Adipocyte (in vitro differentiated cells): Measurements from ENCODE around the gene ASPHD2.

Experiments
- DNase-seq: peaks from one replicate; pipeline ENCODE4 v3.0.0-alpha.2; 2015; ENCODE audit warnings: low read depth
- H3K27me3 ChIP-seq: replicated peaks from 2 replicates; pipeline ENCODE4 v1.7.0; 2013; ENCODE audit warnings: mild to moderate bottlenecking, low read length, moderate library complexity; ENCODE audit not compliant: control insufficient read depth, insufficient read depth
- H3K36me3 ChIP-seq: 2 replicates; pipeline ENCODE4 v1.7.0; 2013; ENCODE audit warnings: low read length, mild to moderate bottlenecking, moderate library complexity; ENCODE audit not compliant: control insufficient read depth, insufficient read depth, severe bottlenecking
- H3K4me1 ChIP-seq: 2 replicates; pipeline ENCODE4 v1.7.0; 2013; ENCODE audit warnings: mild to moderate bottlenecking, low read length, moderate library complexity; ENCODE audit not compliant: control insufficient read depth, insufficient read depth
- H3K4me3 ChIP-seq: 2 replicates; pipeline ENCODE4 v1.7.0; 2013; ENCODE audit warnings: mild to moderate bottlenecking, low read length, moderate library complexity
- H3K9ac ChIP-seq: 2 replicates; pipeline ENCODE4 v1.7.0; 2013; ENCODE audit warnings: mild to moderate bottlenecking, low read length, moderate library complexity
- H3K9me3 ChIP-seq: 2 replicates; pipeline ENCODE4 v1.7.0; 2013; ENCODE audit warnings: mild to moderate bottlenecking, low read length, moderate library complexity; ENCODE audit not compliant: control insufficient read depth

ASPHD2 gene

GRCh38 chr22:26448334-26448733, 19.3 kb downstream of the ASPHD2 start:
- peaks cover 21% of the 10 kb centered on the region for H3K36me3 ChIP-seq

GRCh38 chr22:26448941-26449340, 19.9 kb downstream of the ASPHD2 start:
- Histone ChIP-seq H3K9ac (no peak overlapping the region), H3K36me3 (peaks cover 27% of the 10 kb centered on the region), H3K27me3 (no peaks in the 10 kb centered on the region), H3K4me3 (no peak overlapping the region), H3K9me3 (no peaks in the 10 kb centered on the region), H3K4me1 (no peaks in the 10 kb centered on the region)
- DNase-seq, result no peak

More at GRCh38 chr22:26448334-26448733, 19.3 kb downstream of the ASPHD2 start:
- H3K27me3 ChIP-seq, result no peaks in the 10 kb centered on the region
- H3K4me1 ChIP-seq, result no peaks in the 10 kb centered on the region
- H3K9me3 ChIP-seq, result no peaks in the 10 kb centered on the region
- H3K4me3 ChIP-seq, result no peak overlapping the region
- no peak for DNase-seq
- no peak overlapping the region for H3K9ac ChIP-seq

- Histone ChIP-seq H3K9ac (no peak overlapping the region), H3K27me3 (no peaks in the 10 kb centered on the region), H3K4me3 (no peak overlapping the region), H3K36me3 (peaks cover 31% of the 10 kb centered on the region), H3K9me3 (no peaks in the 10 kb centered on the region), H3K4me1 (no peaks in the 10 kb centered on the region)
- DNase-seq, result no peak
Observed at GRCh38 chr22:26450453-26451185, 21.6 kb downstream of the ASPHD2 start.

- DNase-seq, result no peak
- Histone ChIP-seq H3K4me3 (no peak overlapping the region), H3K9me3 (no peaks in the 10 kb centered on the region), H3K4me1 (no peaks in the 10 kb centered on the region), H3K36me3 (peaks cover 43% of the 10 kb centered on the region), H3K9ac (no peak overlapping the region), H3K27me3 (no peaks in the 10 kb centered on the region)
Observed at GRCh38 chr22:26452236-26453016, 23.4 kb downstream of the ASPHD2 start.

- H3K9me3 ChIP-seq, result no peaks in the 10 kb centered on the region
- H3K36me3 ChIP-seq, result peaks cover 50% of the 10 kb centered on the region
- no peaks in the 10 kb centered on the region for H3K27me3 ChIP-seq
- H3K4me1 ChIP-seq, result no peaks in the 10 kb centered on the region
- no peak overlapping the region for H3K9ac ChIP-seq
- DNase-seq, result no peak
- no peak overlapping the region for H3K4me3 ChIP-seq
Observed at GRCh38 chr22:26453216-26453615, 24.2 kb downstream of the ASPHD2 start.

- H3K27me3 ChIP-seq, result no peaks in the 10 kb centered on the region
- no peak for DNase-seq
- peaks cover 54% of the 10 kb centered on the region for H3K36me3 ChIP-seq
- no peak overlapping the region for H3K4me3 ChIP-seq
- no peaks in the 10 kb centered on the region for H3K9me3 ChIP-seq
- H3K4me1 ChIP-seq, result no peaks in the 10 kb centered on the region
- no peak overlapping the region for H3K9ac ChIP-seq
Observed at GRCh38 chr22:26453812-26454500, 24.9 kb downstream of the ASPHD2 start.

GRCh38 chr22:26457661-26458272, 28.7 kb downstream of the ASPHD2 start:
- no peaks in the 10 kb centered on the region for H3K9me3 ChIP-seq
- H3K36me3 ChIP-seq, result peaks cover 47% of the 10 kb centered on the region
- peaks cover 16% of the 10 kb centered on the region for H3K4me1 ChIP-seq

GRCh38 chr22:26460202-26460601, 31.1 kb downstream of the ASPHD2 start:
- DNase-seq, result no peak
- Histone ChIP-seq H3K9me3 (no peaks in the 10 kb centered on the region), H3K4me1 (peaks cover 25% of the 10 kb centered on the region), H3K4me3 (no peak overlapping the region), H3K36me3 (peaks cover 56% of the 10 kb centered on the region), H3K9ac (no peak overlapping the region), H3K27me3 (no peaks in the 10 kb centered on the region)

More at GRCh38 chr22:26457661-26458272, 28.7 kb downstream of the ASPHD2 start:
- DNase-seq, result no peak
- H3K9ac ChIP-seq, result no peak overlapping the region
- no peaks in the 10 kb centered on the region for H3K27me3 ChIP-seq
- H3K4me3 ChIP-seq, result no peak overlapping the region

GRCh38 chr22:26461188-26461810, 32.2 kb downstream of the ASPHD2 start:
- H3K9me3 ChIP-seq, result no peaks in the 10 kb centered on the region
- H3K36me3 ChIP-seq, result peaks cover 62% of the 10 kb centered on the region
- H3K27me3 ChIP-seq, result no peaks in the 10 kb centered on the region
- H3K4me1 ChIP-seq, result peaks cover 25% of the 10 kb centered on the region
- H3K4me3 ChIP-seq, result no peak overlapping the region
- DNase-seq, result peak; percentile 76
- H3K9ac ChIP-seq, result peak overlapping the region; percentile 3

GRCh38 chr22:26462051-26462450, 33.0 kb downstream of the ASPHD2 start:
- Histone ChIP-seq H3K4me3 (no peak overlapping the region), H3K27me3 (no peaks in the 10 kb centered on the region), H3K9ac (no peak overlapping the region), H3K4me1 (peaks cover 25% of the 10 kb centered on the region), H3K36me3 (peaks cover 63% of the 10 kb centered on the region), H3K9me3 (no peaks in the 10 kb centered on the region)
- no peak for DNase-seq
